Lower lobe of right lung (tissue), 2 donors: ENCODE measurements around the gene AFG1L. TPM values are rescaled to one million over a fixed set of nuclear protein-coding genes. Genes with fewer than 3 reads are reported as not detected.
A peak's percentile ranks its signal among the peaks of the same experiment; 100 is the strongest.
"Not testable (repeated sequence)": the region's sequence is repeated elsewhere in the genome, so short reads cannot be mapped to it uniquely, and the experiment has no call there.

ENCODE experiments used
- ATAC-seq, 2 donors: fragments of 200-7000 bp; cut with Tn5 transposase; one replicate each; pipeline ENCODE4 v1.9.1; 2020 to 2022; ENCODE audit warnings: mild to moderate bottlenecking in 2 of 2, moderate library complexity in 2 of 2
- DNase-seq: peaks from one replicate; pipeline ENCODE4 v3.0.0-alpha.2; 2020
- H3K27ac ChIP-seq: fragments of 200-600 bp; one replicate; pipeline ENCODE4 v1.8.0; 2022
- H3K27me3 ChIP-seq: fragments of 200-600 bp; one replicate; pipeline ENCODE4 v1.8.0; 2022; ENCODE audit warnings: low read depth
- H3K36me3 ChIP-seq: fragments of 200-600 bp; one replicate; pipeline ENCODE4 v1.8.0; 2022; ENCODE audit warnings: mild to moderate bottlenecking
- H3K4me1 ChIP-seq: fragments of 200-600 bp; one replicate; pipeline ENCODE4 v1.8.0; 2022
- H3K4me3 ChIP-seq: fragments of 200-600 bp; one replicate; pipeline ENCODE4 v1.8.0; 2022; ENCODE audit warnings: mild to moderate bottlenecking
- H3K9me3 ChIP-seq: fragments of 200-600 bp; one replicate; pipeline ENCODE4 v1.8.0; 2022
- CTCF ChIP-seq: fragments of 200-600 bp; IDR thresholded peaks from one replicate; pipeline ENCODE4 v1.8.0; 2022; ENCODE audit warnings: antibody characterized with exemption, mild to moderate bottlenecking
- intact Hi-C: fragments of 100-400 bp; cut with DNase I; formaldehyde crosslinking; loops from one replicate; pipeline ENCODE4 v1.11.0; 2022
- long read RNA-seq: library from polyadenylated mRNA; unstranded; transcript quantifications from one replicate; pipeline ENCODE4 v2.0.0, GENCODE V29; 2021
- total RNA-seq: library from RNA; stranded (reverse); fragmentation: NEBNext Ultra II Directional; extraction: Animal tissue kit (Norgen Biotek cat#: 25700); gene quantifications from one replicate; pipeline ENCODE4 v1.2.1, GENCODE V29; 2021
- donor health status: DM: no; HTN: yes; CAD: no; lungs with severe emphysema.

AFG1L gene
- 7.4 TPM for total RNA-seq
- long read RNA-seq, full-length matches to known transcripts: 1 of 7 reads
- long read RNA-seq, partial matches to known transcripts: 0 of 7 reads
- long read RNA-seq, other reads (novel, unspliced or antisense): 6 of 7 reads

- H3K27ac ChIP-seq: peak within 1 kb of the TSS; percentile 93
- no peak for TF ChIP-seq CTCF
- peak within 1 kb of the TSS; percentile 76 for H3K4me3 ChIP-seq
- intact Hi-C loops: no loop called here
- peaks cover 10% of the 10 kb centered on the region for H3K4me1 ChIP-seq
- peak; percentile 97 for DNase-seq
- peak; percentile 99 for ATAC-seq
- H3K9me3 ChIP-seq: no peaks in the 10 kb centered on the region
- no peaks in the 10 kb centered on the region for H3K27me3 ChIP-seq
- H3K36me3 ChIP-seq: no peaks in the 10 kb centered on the region
These were observed at the start of gene AFG1L for GRCh38 chr6:108294727-108295625. AFG1L (plus strand) TSS chr6:108295054; CDS start chr6:108295080, 26 bp downstream.

DNA sequence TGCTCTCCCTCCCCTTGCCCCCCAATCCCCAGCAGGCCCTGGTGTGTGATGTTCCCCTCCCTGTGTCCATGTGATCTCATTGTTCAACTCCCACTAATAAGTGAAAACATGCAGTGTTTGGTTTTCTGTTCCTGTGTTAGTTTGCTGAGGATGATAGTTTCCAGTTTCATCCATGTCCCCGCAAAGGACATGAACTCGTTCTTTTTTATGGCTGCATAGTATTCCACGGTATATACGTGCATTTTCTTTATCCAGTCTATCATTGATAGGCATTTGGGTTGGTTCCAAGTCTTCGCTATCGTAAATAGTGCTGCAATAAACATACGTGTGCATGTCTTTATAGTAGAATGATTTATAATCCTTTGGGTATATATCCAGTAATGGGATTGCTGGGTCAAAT, 49.8 kb upstream of the AFG1L start:
- H3K27me3 ChIP-seq, H3K27ac ChIP-seq, H3K4me1 ChIP-seq, H3K36me3 ChIP-seq, intact Hi-C loops, ATAC-seq, DNase-seq, H3K4me3 ChIP-seq, H3K9me3 ChIP-seq: not testable (repeated sequence)

GRCh38 chr6:108247965-108248536, 46.8 kb upstream of the AFG1L start:
- H3K4me3 ChIP-seq: no peak overlapping the region
- no peaks in the 10 kb centered on the region for H3K36me3 ChIP-seq
- ATAC-seq: no peak
- H3K27me3 ChIP-seq: no peaks in the 10 kb centered on the region
- H3K4me1 ChIP-seq: peaks cover 19% of the 10 kb centered on the region
- intact Hi-C loops: no loop called here
- no peak overlapping the region for H3K27ac ChIP-seq
- no peaks in the 10 kb centered on the region for H3K9me3 ChIP-seq
- TF ChIP-seq CTCF: no peak
- DNase-seq: no peak

DNA sequence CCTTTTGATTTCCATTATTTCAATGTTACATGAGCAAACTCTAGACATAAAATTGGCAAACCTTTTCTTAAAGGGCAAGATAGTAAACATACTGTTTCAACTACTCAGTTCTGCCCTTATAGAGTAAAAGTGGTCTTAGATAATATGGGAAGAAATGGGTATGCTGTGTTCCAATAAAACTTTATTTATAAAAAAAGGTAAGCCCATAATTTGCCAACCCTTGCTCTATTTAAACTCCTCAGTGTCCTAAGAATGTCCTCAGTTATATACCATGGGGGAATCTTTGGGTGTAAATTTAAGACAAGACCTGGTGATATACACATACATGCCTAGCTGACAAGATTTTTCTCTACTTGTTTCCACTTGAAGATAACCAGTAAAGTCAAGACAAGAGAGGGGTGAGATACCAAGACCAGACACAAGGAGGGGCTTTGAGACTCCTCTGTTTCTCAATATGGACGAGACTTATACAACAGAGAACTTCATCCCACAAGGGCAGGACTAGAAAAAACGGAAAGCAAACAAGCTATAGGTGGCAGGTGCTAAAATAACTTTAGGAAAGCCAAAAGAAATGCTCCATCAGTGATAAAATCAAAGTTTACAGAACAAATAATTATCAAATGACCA, 44.5 kb upstream of the AFG1L start:
- peaks cover 37% of the 10 kb centered on the region for H3K4me1 ChIP-seq
- DNase-seq (no peak), ATAC-seq (no peak)
- no peak for TF ChIP-seq CTCF
- H3K36me3 ChIP-seq: no peaks in the 10 kb centered on the region
- intact Hi-C loops: no loop called here
- no peak overlapping the region for H3K4me3 ChIP-seq
- no peaks in the 10 kb centered on the region for H3K27me3 ChIP-seq
- H3K27ac ChIP-seq: no peak overlapping the region
- no peaks in the 10 kb centered on the region for H3K9me3 ChIP-seq

DNA sequence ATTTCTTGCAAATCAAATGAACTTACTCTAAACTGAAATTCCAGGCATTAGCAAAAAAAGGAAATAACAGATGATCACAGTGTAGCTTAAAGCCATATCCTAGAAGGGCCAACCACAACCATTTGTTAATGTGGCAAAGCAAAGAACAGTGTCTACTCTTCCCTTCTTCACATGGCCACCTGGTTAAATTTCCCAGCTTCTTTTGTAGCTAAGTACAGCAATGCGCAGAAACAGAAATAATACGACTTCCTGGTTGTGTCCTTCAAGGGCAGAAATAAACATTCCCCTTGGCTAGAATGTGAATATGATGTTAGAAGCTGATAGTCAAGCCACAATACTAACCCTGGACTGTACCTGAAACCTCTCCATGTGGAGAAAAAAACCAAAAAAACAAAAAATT, 43.6 kb upstream of the AFG1L start:
- Histone ChIP-seq H3K4me1 (peaks cover 46% of the 10 kb centered on the region), H3K27ac (no peak overlapping the region), H3K36me3 (peaks cover 7% of the 10 kb centered on the region), H3K9me3 (no peaks in the 10 kb centered on the region), H3K4me3 (no peak overlapping the region), H3K27me3 (no peaks in the 10 kb centered on the region)
- ATAC-seq (no peak), DNase-seq (no peak)
- intact Hi-C loops: no loop called here
- no peak for TF ChIP-seq CTCF
